Smooth muscle cell of the pulmonary artery (primary cell): ENCODE data around the gene TFRC. TPM values are rescaled to one million over a fixed set of nuclear protein-coding genes. Genes with fewer than 3 reads are reported as not detected.

Source experiments
- total RNA-seq: library from RNA; depleted of rRNA; stranded (reverse); fragments of >200 nt; gene quantifications from 2 replicates; pipeline ENCODE4 v1.2.3, GENCODE V29; 2014

Gene TFRC
- total RNA-seq: 297 and 356 TPM in 2 replicates

GRCh38 chr3:196081834-196082618, at the start of gene TFRC:
TFRC (minus strand) TSS chr3:196082090; CDS start chr3:196077099, 4,991 bp downstream.

Other genes starting within 250 kb of the TFRC start
- gene TNK2, start 173.5 kb downstream of the TFRC start, total RNA-seq: 11.5 and 18.4 TPM in 2 replicates
- not detected in 2 replicates for gene ZDHHC19, start 129.3 kb upstream of the TFRC start, total RNA-seq
- not detected in 2 replicates for gene SLC51A, start 134.4 kb upstream of the TFRC start, total RNA-seq
- gene PCYT1A, start 205.6 kb upstream of the TFRC start, total RNA-seq: 68.9 and 78.6 TPM in 2 replicates
- gene DYNLT2B, start 236.2 kb upstream of the TFRC start, total RNA-seq: 6.9 and 7.2 TPM in 2 replicates